Measurements from ENCODE around the gene RNF135.
"Not testable (repeated sequence)": the region's sequence is repeated elsewhere in the genome, so short reads cannot be mapped to it uniquely, and the experiment has no call there.

RNF135 gene

DNA sequence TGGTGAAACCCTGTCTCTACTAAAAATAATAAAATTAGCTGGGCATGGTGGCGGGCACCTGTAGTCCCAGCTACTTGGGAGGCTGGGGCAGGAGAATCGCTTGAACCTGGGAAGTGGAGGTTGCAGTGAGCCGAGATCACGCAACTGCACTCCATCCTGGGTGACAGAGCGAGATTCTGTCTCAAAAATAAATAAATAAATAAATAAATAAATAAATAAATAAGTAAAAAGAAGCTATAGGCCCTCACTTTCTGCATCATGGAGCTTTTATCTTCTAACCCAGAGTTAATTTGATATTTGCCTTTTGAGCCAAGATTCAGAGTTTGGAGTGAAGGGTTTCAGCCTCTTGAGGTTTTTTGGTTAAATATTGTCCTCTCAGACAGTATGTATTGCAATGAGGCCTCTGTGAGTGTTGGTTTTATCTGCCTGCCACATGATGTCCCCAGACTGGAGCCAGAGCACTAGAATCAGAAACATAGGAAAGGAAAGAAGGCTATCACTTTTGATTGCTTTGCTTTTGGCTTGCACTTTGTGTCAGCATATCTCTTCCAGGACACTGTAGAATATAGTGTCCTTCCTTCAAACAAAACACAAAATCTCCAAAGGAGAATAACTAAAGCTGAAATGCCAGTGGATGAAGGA, 32.5 kb downstream of the RNF135 start:
- no peak for DNase-seq (ENCODE audit: low spot score)

DNA sequence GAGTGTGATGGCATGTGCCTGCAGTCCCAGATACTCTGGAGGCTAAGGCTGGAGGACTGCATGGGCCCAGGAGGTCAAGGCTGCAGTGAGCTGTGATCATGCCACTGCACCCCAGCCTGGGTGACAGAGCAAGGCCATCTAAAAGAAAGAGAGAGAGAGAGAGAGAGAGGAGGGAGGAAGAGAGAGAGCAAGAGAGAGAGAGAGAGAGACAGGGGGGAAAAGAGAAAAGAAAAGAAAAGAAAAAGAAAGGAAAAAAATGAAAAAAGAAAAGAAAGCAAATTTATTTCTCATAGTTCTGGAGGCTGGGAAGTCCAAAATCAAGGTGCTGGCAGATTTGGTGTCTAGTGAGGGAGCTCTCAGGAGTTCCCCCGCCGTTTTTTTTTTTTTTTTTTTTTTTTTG, 33.3 kb downstream of the RNF135 start:
- no peak for DNase-seq (ENCODE audit: low spot score)

DNA sequence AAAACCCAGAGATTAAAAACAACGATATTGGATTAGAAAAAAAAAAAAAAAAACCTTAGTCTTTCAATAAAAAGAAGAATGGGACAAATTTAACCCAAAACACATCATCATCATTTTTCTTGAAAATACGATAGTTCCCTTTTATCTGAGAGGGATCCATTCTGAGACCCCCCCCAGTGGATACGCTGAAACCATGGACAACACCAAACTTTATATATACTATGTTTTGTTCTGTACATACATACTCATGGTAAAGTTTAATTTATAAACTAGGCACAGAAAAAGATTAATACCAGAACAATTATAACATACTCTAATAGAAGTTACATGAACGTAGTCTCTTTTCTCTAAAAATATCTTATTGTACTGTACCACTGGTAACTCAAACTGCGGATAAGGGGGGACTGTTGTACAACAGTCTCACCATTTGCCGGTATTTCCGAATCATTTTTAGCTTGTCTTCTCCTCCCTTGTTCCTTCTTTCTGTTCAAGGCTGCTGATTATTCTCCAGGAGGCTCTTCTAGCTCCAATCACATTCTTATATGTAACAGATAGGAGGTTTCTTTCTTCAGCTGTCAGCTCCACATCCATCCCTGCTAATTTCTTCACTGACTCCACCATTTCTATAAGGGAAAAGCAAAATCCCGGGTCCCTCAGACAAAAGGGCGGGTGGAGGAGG, 37.0 kb downstream of the RNF135 start:
- no peak for DNase-seq (ENCODE audit: low spot score)

GRCh38 chr17:31008374-31009041, 37.7 kb downstream of the RNF135 start:
- DNase-seq (ENCODE audit: low spot score): no peak

- not testable (repeated sequence) for DNase-seq (ENCODE audit: low spot score)
Observed at GRCh38 chr17:31009042-31009702, 38.3 kb downstream of the RNF135 start.

DNA sequence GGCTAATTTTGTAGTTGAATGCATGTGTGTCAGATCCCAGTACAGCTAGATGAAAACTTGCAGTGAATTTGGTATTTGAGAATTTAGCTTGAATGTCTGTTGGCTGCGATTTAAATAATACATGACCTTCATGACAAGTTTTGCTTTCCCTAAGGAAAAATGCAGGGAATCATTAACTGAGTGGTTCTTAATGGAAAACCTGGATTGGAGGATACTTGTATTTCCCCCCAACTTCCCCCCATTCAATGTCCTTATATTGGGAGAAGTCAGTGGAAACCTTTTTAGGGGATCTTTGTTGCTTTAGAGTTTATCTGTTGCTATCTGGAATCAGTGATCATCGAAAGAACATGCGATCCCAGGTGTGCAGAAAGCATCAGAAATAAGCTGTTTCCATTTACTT, 39.2 kb downstream of the RNF135 start:
- DNase-seq (ENCODE audit: low spot score): not testable (repeated sequence)

DNA sequence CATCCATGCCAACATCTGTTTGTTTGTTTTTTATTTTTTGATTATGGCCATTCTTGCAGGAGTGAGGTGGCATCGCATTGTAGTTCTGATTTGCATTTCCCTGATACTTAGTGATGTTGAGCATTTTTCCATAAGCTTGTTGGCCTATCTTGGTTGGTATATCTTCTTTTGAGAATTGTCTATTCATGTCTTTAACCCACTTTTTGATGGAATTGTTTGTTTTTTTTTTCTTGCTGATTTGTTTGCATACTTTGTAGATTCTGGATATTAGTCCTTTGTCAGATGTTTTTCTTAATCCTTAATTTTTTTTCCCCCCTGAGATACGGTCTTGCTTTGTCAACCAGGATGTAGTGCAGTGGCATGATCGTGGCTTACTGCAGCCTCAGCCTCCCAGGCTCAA, 43.0 kb downstream of the RNF135 start:
- no peak for DNase-seq (ENCODE audit: low spot score)

GRCh38 chr17:31015639-31016038, 44.8 kb downstream of the RNF135 start:
- no peak for DNase-seq (ENCODE audit: low spot score)

DNA sequence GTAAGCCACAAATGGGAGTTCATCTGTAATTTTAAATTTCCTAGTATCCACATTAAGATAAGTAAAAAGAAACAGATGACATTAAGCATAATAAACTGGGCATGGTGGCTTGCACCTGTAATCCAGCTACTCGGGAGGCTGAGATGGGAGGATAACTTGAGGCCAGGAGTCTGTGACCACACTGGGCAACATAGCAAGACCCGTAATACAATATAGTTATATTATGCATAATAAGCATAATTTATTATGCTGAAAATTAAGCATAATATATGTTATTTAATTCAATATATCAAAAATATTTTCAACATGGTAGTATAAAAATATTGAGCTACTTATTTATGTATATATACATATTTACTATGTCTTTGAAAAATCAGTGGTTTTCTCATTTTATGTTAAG, 48.2 kb downstream of the RNF135 start:
- DNase-seq (ENCODE audit: low spot score): no peak

DNA sequence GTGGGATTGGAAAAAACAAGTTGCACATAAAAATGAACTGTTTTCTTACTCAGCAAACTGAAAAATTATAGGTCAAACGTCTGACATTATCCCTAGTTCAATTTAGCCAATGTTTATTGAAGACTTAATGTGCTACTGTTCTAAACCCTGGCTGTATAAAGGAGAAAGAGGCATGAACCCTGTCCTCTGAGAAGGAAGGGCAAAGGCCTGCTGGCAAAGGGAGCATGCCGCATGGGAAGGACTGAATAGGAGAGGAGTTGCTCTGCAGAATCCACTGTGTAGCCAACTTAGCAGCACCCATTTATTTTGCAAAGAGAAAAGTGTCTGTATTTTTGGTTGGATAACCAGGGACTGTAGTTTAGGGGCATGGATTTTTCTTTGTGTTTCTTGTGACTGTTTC, 52.3 kb downstream of the RNF135 start:
- DNase-seq (ENCODE audit: low spot score): not testable (repeated sequence)

GRCh38 chr17:31031841-31032240, 61.0 kb downstream of the RNF135 start:
- no peak for DNase-seq (ENCODE audit: low spot score)

- not testable (repeated sequence) for DNase-seq (ENCODE audit: low spot score)
Observed at GRCh38 chr17:31035611-31036010, 64.8 kb downstream of the RNF135 start.

GRCh38 chr17:31040837-31041236, 70.0 kb downstream of the RNF135 start:
- not testable (repeated sequence) for DNase-seq (ENCODE audit: low spot score)

GRCh38 chr17:31042378-31042777, 71.5 kb downstream of the RNF135 start:
- DNase-seq (ENCODE audit: low spot score): not testable (repeated sequence)

DNA sequence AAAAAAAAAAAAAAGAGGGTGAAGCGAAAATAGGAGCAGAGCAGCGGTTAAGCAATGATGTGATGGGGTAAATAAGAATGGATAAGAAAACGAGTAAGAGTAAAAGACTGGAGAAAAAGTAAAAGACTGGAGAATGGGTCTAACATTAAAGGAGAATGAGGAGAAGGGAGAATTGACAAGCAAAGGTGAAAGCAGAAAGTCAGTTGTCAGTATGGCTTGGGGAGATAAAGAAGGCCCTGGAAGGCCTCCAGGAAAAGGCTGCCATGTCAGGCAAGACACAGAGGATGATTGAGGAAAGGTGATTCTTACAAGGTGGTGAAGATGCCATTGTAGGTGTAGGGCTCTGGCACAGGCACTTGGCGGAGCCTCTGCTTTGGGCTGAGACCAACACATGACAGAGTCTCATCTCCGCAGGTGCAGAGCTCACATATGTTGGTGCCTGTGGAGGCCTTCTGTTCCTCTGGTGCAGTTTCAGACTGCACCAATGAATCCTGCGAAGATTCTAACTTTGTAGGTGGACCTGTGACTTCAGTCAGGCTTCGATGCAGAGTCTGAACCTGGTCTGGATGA, 76.1 kb downstream of the RNF135 start:
- not testable (repeated sequence) for DNase-seq (ENCODE audit: low spot score)

DNA sequence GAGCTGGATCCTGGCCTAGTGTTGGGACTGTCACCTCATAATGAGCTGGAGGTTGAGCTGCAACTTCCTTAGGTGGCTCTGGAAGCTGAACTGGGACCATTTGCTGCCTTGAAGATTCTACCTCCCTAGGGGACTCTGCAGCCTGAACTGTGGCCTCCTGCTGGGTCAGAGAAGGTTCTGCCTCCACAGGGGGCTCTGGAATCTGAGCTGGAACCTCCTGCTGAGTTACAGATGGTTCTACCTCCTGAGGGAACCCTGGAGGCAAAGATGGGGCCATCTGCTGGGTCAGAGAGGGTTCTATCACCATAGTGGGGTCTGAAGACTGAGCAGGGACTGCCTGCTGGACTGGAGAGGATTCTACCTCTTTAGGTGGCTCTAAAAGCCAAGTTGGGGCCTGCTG, 77.3 kb downstream of the RNF135 start:
- DNase-seq (ENCODE audit: low spot score): no peak

DNA sequence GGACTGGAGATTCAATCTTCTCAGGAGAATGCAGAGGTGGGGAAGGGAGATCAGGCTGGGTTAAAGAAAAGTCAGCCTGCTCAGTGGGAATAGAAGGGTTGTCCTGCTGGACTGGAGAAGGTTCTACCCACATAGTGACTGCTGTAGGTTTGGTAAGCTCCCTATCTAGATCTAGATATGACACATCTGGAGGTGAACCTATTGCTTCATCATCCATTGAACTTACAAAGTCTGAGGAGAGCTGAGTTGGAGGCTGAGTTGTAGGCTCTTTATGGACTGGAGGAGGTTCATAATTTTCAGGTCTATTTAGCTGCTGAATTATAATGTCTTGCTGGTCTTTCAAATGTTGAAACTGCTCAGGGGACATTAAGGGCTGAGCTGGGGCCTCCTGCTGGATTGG, 77.9 kb downstream of the RNF135 start:
- DNase-seq (ENCODE audit: low spot score): no peak

All from LoVo (cell line).